Neural progenitor cell (in vitro differentiated cells): Measurements from ENCODE around the gene CDA.
A peak's percentile ranks its signal among the peaks of the same experiment; 100 is the strongest.

ENCODE experiments used
- EZH2 ChIP-seq: fragments of 200-600 bp; sonication (generic); IDR thresholded peaks from 2 replicates; pipeline ENCODE4 v1.6.1; 2017; ENCODE audit warnings: antibody characterized with exemption, mild to moderate bottlenecking, moderate library complexity
- TF ChIP-seq, protein P1 (sequence below): fragments of 200-600 bp; sonication (generic); IDR thresholded peaks from 2 replicates; pipeline ENCODE4 v1.5.1; 2017; ENCODE audit warnings: antibody characterized with exemption, mild to moderate bottlenecking

GRCh38 chr1:20574686-20575540 lies 14.0 kb upstream of the CDA start:
- TF ChIP-seq, protein P1, sequence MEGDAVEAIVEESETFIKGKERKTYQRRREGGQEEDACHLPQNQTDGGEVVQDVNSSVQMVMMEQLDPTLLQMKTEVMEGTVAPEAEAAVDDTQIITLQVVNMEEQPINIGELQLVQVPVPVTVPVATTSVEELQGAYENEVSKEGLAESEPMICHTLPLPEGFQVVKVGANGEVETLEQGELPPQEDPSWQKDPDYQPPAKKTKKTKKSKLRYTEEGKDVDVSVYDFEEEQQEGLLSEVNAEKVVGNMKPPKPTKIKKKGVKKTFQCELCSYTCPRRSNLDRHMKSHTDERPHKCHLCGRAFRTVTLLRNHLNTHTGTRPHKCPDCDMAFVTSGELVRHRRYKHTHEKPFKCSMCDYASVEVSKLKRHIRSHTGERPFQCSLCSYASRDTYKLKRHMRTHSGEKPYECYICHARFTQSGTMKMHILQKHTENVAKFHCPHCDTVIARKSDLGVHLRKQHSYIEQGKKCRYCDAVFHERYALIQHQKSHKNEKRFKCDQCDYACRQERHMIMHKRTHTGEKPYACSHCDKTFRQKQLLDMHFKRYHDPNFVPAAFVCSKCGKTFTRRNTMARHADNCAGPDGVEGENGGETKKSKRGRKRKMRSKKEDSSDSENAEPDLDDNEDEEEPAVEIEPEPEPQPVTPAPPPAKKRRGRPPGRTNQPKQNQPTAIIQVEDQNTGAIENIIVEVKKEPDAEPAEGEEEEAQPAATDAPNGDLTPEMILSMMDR: peak; percentile 97
- no peak for TF ChIP-seq EZH2
